Islet of Langerhans (tissue), 1 donor: ENCODE results near the gene PADI1.

ENCODE experiments used
- FAIRE-seq: peaks from one replicate; lab custom pipeline; 2011; peaks lifted over from hg19 to GRCh38; lab: Jason Lieb, UNC

The PADI1 gene

DNA sequence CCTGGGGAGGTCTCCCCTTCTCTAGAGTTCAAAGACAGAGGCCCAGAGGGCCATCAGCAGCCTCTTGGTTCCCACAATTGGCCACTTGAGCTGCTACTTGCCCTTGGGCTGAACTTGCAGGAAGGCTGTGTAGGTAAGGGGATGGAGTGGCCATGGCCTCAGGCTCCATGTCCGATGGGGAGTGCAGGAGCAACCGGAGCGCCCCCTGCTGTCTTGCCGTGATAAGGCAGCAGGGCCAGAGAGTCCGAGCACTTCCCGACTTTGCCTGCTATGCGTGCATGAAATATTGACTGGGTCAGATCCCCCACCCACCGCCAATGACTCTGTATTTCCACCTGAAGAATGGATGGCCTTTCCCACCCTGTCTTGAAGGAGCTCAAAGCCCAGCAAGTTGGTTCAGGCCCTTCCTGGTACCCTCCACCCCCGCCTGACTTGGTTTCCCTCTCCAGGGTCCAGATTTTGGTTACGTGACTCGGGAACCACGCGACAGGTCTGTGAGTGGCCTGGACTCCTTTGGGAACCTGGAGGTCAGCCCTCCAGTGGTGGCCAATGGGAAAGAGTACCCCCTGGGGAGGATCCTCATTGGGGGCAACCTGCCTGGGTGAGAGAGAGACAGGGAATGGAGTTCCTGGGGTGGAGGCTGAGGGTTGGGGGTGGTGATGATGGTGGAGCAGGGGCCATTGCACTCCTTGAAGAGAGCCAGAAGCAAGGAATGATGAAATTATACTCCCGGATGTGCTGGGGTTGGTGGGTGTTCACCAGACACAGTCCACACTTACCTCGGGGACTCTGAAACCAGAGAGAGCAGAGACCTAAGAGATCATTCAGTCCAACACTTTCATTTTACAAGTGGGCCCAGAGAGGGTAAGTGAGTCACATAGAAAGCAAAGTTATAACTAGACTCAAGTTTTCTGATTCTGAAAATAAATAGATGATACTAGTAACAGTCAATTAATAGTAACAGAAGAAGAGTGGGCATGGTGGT lies 69.5 kb downstream of the PADI1 start:
- no peak for FAIRE-seq

- no peak for FAIRE-seq
Observed at GRCh38 chr1:17276568-17276967, 71.6 kb downstream of the PADI1 start.

- FAIRE-seq, result no peak
Observed at GRCh38 chr1:17277511-17278159, 72.7 kb downstream of the PADI1 start.

DNA sequence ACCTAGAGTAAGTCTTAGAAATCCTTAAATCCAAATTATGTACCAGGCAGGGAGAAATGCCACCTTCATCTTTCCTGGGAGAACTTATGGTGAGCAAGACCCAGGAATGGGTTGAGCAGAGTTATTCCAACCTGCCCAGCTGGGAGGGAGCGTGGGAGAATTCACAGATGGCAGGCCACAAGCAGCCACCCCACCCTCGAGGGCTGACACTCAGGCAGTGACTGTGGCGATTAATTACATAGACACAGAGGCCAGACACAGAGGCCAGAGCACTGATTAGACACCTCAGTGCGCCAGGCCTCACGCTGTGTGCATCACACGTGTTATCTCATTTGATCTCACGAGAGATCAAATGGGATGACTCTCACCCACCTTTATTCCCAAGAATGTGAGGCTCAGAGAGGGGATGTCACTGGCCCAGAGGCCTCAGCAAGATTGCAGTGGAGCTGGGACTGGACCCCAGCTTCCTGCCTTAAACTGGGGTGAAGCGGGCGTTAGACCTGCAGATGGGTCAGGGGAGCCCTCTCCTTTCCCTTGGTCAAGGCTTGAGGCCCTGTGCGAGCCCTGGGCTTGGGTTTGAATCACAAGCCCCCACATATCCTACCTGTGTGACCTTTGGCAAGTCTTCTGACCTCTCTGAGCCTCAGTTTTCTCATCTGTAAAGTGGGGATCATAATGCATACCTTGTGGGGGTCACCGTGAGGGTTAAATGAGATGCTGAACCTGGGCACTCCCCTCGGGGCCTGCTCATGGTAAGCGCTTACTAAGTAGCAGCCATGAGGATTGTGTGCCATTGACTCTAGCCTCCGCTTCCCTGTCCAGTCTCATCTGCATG lies 74.3 kb downstream of the PADI1 start:
- no peak for FAIRE-seq

DNA sequence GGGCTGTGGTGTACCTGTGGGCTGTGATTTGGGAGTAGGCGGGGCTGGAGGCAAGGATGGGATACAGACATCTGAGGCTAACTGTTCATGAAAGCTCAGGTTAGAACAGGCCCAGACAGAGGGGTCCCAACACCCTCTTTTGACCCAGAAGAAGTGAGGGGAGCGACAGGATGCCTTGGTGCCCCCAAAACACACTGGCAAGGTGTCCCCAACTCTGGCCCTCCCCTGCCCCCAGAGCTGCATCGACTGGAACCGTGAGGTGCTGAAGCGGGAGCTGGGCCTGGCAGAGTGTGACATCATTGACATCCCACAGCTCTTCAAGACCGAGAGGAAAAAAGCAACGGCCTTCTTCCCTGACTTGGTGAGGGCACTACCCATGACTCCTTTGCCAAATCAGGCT lies 75.5 kb downstream of the PADI1 start:
- no peak for FAIRE-seq

DNA sequence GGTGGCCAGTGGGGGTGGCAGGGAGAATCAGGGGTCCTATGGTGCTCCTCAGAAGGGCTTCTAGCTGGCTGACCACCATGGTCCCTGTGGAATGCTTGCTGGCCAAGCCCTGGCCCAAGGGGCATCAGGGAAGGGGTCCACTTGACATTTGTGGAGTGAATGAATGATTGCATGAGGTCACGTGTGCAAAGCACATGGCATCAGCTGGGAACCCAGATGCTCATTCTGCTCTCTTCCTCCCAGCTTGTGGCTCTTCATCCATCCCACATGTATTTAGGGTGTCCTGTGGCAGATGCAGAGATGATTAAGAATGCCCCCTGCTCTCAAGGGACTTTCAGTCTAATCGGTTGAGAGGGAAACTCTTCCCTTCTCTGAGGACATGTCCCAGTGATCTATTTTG lies 76.0 kb downstream of the PADI1 start:
- FAIRE-seq, result no peak

DNA sequence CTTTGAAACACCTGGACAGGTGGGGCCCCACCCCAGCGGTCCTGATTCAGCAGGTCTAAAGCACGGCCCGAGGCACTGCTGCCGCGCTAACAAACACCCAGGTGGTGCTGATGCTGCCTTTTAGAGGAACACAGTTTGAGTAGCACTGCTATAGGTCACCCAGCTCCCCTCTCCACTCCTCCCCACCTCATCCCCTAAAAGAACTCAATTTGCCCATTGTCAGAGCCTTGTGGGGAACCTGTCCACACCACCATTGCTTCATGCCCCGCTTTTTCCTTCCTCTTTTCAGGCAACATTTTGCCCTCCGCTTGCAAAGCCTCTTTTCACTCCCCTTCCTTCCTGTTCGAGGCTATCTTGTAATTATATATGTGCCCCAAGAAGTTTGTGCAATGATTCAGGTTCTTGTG lies 76.8 kb downstream of the PADI1 start:
- FAIRE-seq, result no peak

DNA sequence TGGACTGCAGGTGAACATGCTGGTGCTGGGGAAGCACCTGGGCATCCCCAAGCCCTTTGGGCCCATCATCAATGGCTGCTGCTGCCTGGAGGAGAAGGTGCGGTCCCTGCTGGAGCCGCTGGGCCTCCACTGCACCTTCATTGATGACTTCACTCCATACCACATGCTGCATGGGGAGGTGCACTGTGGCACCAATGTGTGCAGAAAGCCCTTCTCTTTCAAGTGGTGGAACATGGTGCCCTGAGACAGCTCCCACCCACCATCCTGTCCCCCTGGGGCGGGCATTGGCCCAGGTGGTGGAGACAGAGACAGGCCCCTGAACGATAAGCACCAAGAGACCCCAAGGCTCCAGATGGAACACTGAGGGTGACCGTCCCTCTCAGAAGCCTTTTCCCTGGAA lies 77.9 kb downstream of the PADI1 start:
- FAIRE-seq, result no peak

DNA sequence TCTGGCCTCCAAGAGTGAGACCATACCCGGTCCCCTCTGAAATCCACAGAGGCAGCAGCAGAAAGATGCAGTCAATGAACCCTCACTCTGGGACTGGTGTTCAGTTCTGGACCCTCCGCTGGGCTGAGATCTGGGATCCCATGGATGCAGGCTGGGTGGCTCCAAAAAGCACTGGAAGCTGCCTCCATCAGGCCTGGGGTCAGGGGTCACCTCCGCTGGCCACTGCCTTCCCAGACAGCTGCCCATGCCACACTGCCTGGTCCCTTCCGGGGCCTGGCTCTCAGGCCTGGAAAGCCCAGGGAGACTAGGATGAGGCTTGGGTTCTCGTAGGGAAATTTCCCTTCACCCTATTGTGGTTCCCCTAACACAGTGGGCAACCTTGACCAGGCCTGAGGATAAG lies 81.7 kb downstream of the PADI1 start:
- no peak for FAIRE-seq

GRCh38 chr1:17287130-17287776 lies 82.3 kb downstream of the PADI1 start:
- FAIRE-seq, result no peak

- no peak for FAIRE-seq
Observed at GRCh38 chr1:17289721-17290120, 84.8 kb downstream of the PADI1 start.

GRCh38 chr1:17290553-17290952 lies 85.6 kb downstream of the PADI1 start:
- FAIRE-seq, result no peak

- FAIRE-seq, result no peak
Observed at GRCh38 chr1:17292299-17293160, 87.6 kb downstream of the PADI1 start.

DNA sequence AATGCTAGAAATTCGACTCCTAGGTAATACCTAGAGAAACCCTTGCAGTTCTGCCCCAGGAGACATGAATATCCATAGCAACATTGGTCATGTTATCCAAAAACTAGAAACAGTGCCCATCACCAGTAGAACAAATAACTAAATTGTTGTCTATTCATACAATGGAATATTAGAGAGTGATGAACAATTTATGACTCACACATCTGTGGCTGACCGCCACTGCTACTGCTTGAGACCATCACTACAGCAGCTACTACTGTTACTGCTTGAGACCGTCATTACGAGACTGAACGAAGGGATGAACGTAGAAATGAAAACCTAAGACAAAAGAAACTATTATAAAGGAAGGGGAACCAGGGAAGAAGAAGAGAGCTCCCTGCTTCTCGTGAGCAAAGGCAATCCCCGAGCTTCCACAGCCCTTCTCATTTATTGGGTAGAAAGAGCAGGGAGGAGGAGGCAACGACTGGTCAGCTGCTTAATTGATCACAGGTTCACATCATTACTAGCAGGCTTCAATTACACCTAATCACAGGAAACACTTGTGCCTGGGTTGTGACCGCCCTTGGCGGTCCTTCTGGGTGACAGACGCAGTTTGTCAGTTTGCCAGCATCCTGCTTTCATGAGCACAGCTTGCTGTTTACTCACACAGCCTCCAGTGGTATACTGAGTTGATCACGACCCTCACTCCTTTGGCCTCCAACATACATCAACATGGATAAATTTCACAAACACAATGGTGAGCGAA lies 88.9 kb downstream of the PADI1 start:
- no peak for FAIRE-seq

GRCh38 chr1:17295292-17295691 lies 90.4 kb downstream of the PADI1 start:
- FAIRE-seq, result no peak
